Measurements from ENCODE around the gene CMTR1.

Gene CMTR1, protein sequence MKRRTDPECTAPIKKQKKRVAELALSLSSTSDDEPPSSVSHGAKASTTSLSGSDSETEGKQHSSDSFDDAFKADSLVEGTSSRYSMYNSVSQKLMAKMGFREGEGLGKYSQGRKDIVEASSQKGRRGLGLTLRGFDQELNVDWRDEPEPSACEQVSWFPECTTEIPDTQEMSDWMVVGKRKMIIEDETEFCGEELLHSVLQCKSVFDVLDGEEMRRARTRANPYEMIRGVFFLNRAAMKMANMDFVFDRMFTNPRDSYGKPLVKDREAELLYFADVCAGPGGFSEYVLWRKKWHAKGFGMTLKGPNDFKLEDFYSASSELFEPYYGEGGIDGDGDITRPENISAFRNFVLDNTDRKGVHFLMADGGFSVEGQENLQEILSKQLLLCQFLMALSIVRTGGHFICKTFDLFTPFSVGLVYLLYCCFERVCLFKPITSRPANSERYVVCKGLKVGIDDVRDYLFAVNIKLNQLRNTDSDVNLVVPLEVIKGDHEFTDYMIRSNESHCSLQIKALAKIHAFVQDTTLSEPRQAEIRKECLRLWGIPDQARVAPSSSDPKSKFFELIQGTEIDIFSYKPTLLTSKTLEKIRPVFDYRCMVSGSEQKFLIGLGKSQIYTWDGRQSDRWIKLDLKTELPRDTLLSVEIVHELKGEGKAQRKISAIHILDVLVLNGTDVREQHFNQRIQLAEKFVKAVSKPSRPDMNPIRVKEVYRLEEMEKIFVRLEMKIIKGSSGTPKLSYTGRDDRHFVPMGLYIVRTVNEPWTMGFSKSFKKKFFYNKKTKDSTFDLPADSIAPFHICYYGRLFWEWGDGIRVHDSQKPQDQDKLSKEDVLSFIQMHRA

DNA sequence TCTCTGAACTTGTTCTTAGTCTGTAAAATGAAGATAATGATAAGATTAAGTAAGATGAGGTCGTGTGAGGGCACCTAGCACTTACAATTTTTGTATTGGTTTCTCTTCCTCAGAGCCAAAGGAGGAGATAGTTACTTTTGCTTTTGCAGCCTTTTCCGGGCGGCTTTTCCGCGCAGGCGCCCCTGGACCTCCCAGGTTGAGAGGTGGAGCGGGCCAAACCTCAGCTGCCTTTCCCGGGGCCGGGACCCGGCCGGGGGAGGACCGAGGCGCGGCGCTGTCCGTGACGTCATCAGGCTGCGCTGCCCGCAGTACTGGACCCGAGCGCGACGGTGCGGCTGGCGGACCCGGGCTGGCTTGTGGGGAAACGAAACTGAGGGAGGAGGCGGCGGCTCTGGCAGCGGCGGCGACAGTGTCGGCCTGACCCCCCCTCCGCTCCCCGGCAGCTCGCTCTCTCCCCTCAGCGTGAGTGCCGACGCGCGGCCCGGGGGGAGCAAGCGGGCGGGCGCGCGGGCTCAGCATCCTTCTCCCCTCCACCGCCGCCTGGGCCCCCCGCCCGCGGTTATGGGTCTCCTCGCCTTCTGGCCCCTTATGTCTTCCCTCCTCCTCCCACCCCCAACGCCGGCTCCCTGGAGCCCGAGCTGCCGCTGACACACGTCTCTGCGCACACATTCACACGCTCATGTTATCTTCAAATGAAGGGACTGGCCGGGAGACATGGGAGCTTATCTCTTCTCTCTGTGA, at the start of gene CMTR1:
Gene CMTR1 (plus strand): TSS at position 306 of the 741 bp plus-strand sequence. CDS start 2,409 bp downstream, outside the sequence.
- WGBS (ENCODE audit: insufficient coverage, insufficient read length): no CpG with 5 or more reads among the region's 61 CpGs
- 0 out of 2 replicates have a peak, but pooled peaks cover 2% of the 10 kb centered on the region for H3K4me1 ChIP-seq (ENCODE audit: control insufficient read depth, insufficient read depth, low read length)
- peak within 1 kb of the TSS; percentile 92 for H3K4me3 ChIP-seq (ENCODE audit: low read length)
- no peaks in the 10 kb centered on the region for H3K27me3 ChIP-seq (ENCODE audit: control insufficient read depth, insufficient read depth, low read length)
- no peaks in the 10 kb centered on the region for H3K36me3 ChIP-seq (ENCODE audit: control insufficient read depth, insufficient read depth, low read length)
- H3K9me3 ChIP-seq (ENCODE audit: control insufficient read depth, insufficient read depth, low read length): no peaks in the 10 kb centered on the region
- peak; percentile 74 for DNase-seq (ENCODE audit: low read depth, low spot score)
- no peak within 1 kb of the TSS for H3K27ac ChIP-seq (ENCODE audit: low read length)

DNA sequence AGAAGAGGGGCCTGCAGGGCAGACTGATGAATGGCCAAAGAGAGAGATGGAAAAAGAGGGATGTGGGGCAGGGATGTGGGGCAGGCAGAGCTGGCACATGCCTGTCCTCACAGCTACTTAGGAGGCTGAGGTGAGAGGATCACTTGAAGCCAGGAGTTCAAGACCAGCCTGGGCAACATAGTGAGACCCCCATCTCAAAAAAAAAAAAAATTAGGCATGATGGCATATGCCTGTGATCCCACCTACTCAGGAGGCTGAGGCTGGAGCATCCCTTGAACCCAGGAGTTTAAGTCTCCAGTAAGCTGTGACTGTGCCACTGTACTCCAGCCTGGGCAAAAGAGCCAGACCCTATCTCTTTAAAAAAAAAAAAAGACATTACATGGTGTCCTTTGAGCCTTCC, 44.4 kb upstream of the CMTR1 start:
- H3K27ac ChIP-seq (ENCODE audit: low read length): no peak overlapping the region
- H3K4me3 ChIP-seq (ENCODE audit: low read length): no peak overlapping the region
- H3K4me1 ChIP-seq (ENCODE audit: control insufficient read depth, insufficient read depth, low read length): no peaks in the 10 kb centered on the region
- H3K27me3 ChIP-seq (ENCODE audit: control insufficient read depth, insufficient read depth, low read length): no peaks in the 10 kb centered on the region
- peaks cover 3% of the 10 kb centered on the region; the same call in 1 of the 2 replicates for H3K36me3 ChIP-seq (ENCODE audit: control insufficient read depth, insufficient read depth, low read length)
- DNase-seq (ENCODE audit: low read depth, low spot score): no peak
- no peaks in the 10 kb centered on the region for H3K9me3 ChIP-seq (ENCODE audit: control insufficient read depth, insufficient read depth, low read length)

- no peak overlapping the region for H3K27ac ChIP-seq (ENCODE audit: low read length)
- H3K36me3 ChIP-seq (ENCODE audit: control insufficient read depth, insufficient read depth, low read length): peaks cover 3% of the 10 kb centered on the region; the same call in 1 of the 2 replicates
- WGBS (ENCODE audit: insufficient coverage, insufficient read length): no CpG with 5 or more reads among the region's 3 CpGs
- H3K27me3 ChIP-seq (ENCODE audit: control insufficient read depth, insufficient read depth, low read length): no peaks in the 10 kb centered on the region
- H3K9me3 ChIP-seq (ENCODE audit: control insufficient read depth, insufficient read depth, low read length): no peaks in the 10 kb centered on the region
- H3K4me1 ChIP-seq (ENCODE audit: control insufficient read depth, insufficient read depth, low read length): no peaks in the 10 kb centered on the region
- no peak overlapping the region for H3K4me3 ChIP-seq (ENCODE audit: low read length)
- no peak for DNase-seq (ENCODE audit: low read depth, low spot score)
Measured at GRCh38 chr6:37389857-37390256, 43.2 kb upstream of the CMTR1 start.

GRCh38 chr6:37391120-37391519, 41.9 kb upstream of the CMTR1 start:
- no peak for DNase-seq (ENCODE audit: low read depth, low spot score)
- H3K4me1 ChIP-seq (ENCODE audit: control insufficient read depth, insufficient read depth, low read length): no peaks in the 10 kb centered on the region
- no CpG with 5 or more reads among the region's 2 CpGs for WGBS (ENCODE audit: insufficient coverage, insufficient read length)
- H3K4me3 ChIP-seq (ENCODE audit: low read length): no peak overlapping the region
- H3K27me3 ChIP-seq (ENCODE audit: control insufficient read depth, insufficient read depth, low read length): no peaks in the 10 kb centered on the region
- H3K27ac ChIP-seq (ENCODE audit: low read length): no peak overlapping the region
- no peaks in the 10 kb centered on the region for H3K9me3 ChIP-seq (ENCODE audit: control insufficient read depth, insufficient read depth, low read length)
- H3K36me3 ChIP-seq (ENCODE audit: control insufficient read depth, insufficient read depth, low read length): peaks cover 3% of the 10 kb centered on the region; the same call in 1 of the 2 replicates

GRCh38 chr6:37392821-37393220, 40.2 kb upstream of the CMTR1 start:
- no peak overlapping the region for H3K27ac ChIP-seq (ENCODE audit: low read length)
- no peaks in the 10 kb centered on the region for H3K4me1 ChIP-seq (ENCODE audit: control insufficient read depth, insufficient read depth, low read length)

DNA sequence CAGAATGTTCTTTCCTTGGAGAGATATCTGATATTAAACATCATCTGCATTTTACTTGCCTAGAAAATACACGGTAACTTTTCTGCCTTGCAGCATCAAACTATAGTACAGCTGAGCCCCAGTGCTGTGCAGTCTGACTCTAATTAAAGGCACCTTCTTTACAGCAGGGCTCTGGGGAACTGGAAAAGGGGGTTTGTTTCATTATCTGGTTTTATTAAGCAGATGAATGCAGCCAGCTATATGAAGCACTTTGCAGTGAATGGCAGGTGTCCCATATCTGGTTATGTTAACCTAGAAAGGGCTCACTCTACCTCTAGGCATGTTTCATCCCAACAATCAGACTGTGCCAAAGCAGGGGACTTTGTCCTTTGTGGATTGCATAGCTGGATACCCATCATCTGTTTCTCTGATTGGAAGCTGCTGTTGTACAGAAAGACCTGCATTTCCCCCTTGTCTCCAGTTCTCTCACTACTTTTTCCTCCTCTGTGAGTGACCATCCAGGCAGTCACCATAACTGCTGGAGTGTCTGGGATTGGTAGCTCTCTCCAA, 39.6 kb upstream of the CMTR1 start:
- H3K27me3 ChIP-seq (ENCODE audit: control insufficient read depth, insufficient read depth, low read length): no peaks in the 10 kb centered on the region
- no CpG with 5 or more reads among the region's 1 CpG for WGBS (ENCODE audit: insufficient coverage, insufficient read length)
- H3K27ac ChIP-seq (ENCODE audit: low read length): no peak overlapping the region
- H3K9me3 ChIP-seq (ENCODE audit: control insufficient read depth, insufficient read depth, low read length): no peaks in the 10 kb centered on the region
- H3K4me1 ChIP-seq (ENCODE audit: control insufficient read depth, insufficient read depth, low read length): no peaks in the 10 kb centered on the region
- H3K36me3 ChIP-seq (ENCODE audit: control insufficient read depth, insufficient read depth, low read length): peaks cover 3% of the 10 kb centered on the region; the same call in 1 of the 2 replicates
- no peak overlapping the region for H3K4me3 ChIP-seq (ENCODE audit: low read length)
- no peak for DNase-seq (ENCODE audit: low read depth, low spot score)

More at GRCh38 chr6:37392821-37393220, 40.2 kb upstream of the CMTR1 start:
- no peak for DNase-seq (ENCODE audit: low read depth, low spot score)
- H3K9me3 ChIP-seq (ENCODE audit: control insufficient read depth, insufficient read depth, low read length): no peaks in the 10 kb centered on the region
- H3K36me3 ChIP-seq (ENCODE audit: control insufficient read depth, insufficient read depth, low read length): peaks cover 3% of the 10 kb centered on the region; the same call in 1 of the 2 replicates
- H3K27me3 ChIP-seq (ENCODE audit: control insufficient read depth, insufficient read depth, low read length): no peaks in the 10 kb centered on the region
- no peak overlapping the region for H3K4me3 ChIP-seq (ENCODE audit: low read length)
- WGBS (ENCODE audit: insufficient coverage, insufficient read length): no CpG with 5 or more reads among the region's 1 CpG

DNA sequence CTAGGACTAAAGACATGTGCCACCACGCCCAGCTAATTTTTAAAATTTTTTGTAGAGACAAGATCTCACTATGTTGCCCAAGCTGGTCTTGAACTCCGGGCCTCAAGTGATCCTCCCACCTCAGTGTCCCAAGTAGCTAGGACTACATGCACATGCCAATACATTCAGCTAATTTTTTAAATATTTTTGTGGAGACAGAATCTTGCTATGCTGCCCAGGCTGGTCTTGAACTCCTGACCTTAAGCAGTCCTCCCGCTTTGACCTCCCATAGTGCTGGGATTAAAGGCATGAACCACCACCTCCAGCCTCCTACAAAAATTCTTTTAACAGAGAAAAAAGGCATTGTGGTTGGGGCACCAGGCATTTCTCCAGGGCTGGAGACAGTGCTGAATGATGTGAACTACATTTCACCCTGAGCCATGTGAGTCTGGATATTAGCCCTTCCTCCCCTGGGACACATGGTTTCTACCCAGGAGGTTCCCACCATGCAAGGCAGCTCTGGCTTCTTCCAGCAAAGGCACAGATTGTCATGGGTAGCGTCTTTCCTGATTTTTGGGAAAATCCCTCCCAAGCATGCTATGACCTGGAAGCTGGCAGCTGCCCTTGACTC, 36.3 kb upstream of the CMTR1 start:
- no peaks in the 10 kb centered on the region for H3K36me3 ChIP-seq (ENCODE audit: control insufficient read depth, insufficient read depth, low read length)
- H3K9me3 ChIP-seq (ENCODE audit: control insufficient read depth, insufficient read depth, low read length): no peaks in the 10 kb centered on the region
- no peaks in the 10 kb centered on the region for H3K27me3 ChIP-seq (ENCODE audit: control insufficient read depth, insufficient read depth, low read length)
- H3K27ac ChIP-seq (ENCODE audit: low read length): no peak overlapping the region
- no CpG with 5 or more reads among the region's 4 CpGs for WGBS (ENCODE audit: insufficient coverage, insufficient read length)
- DNase-seq (ENCODE audit: low read depth, low spot score): no peak
- no peak overlapping the region for H3K4me3 ChIP-seq (ENCODE audit: low read length)
- no peaks in the 10 kb centered on the region for H3K4me1 ChIP-seq (ENCODE audit: control insufficient read depth, insufficient read depth, low read length)

DNA sequence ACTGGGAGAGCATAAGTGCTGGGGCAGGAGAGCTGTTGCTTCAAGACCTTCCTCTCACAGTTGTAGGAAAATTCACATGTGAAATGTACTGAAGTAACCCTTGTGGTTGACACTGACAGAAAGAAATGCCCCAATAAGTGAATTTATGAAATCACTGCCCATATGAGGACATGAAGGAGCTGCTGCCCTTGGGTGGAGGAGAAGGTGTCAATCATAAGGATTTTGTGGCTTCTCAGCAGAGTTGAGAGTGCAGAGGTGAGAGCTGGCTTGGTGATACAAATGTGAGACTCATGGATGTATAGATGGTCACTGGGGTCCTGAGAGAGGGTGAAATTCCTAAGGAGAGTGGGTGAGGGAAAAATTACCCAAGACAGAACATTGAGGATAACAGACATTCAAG, 33.9 kb upstream of the CMTR1 start:
- Histone ChIP-seq H3K36me3 (ENCODE audit: control insufficient read depth, insufficient read depth, low read length) (no peaks in the 10 kb centered on the region), H3K27me3 (ENCODE audit: control insufficient read depth, insufficient read depth, low read length) (no peaks in the 10 kb centered on the region), H3K4me3 (ENCODE audit: low read length) (no peak overlapping the region), H3K4me1 (ENCODE audit: control insufficient read depth, insufficient read depth, low read length) (no peaks in the 10 kb centered on the region), H3K9me3 (ENCODE audit: control insufficient read depth, insufficient read depth, low read length) (no peaks in the 10 kb centered on the region), H3K27ac (ENCODE audit: low read length) (no peak overlapping the region)
- no peak for DNase-seq (ENCODE audit: low read depth, low spot score)

GRCh38 chr6:37399795-37400490, 33.1 kb upstream of the CMTR1 start:
- no peaks in the 10 kb centered on the region for H3K36me3 ChIP-seq (ENCODE audit: control insufficient read depth, insufficient read depth, low read length)
- no peak for DNase-seq (ENCODE audit: low read depth, low spot score)
- no peaks in the 10 kb centered on the region for H3K27me3 ChIP-seq (ENCODE audit: control insufficient read depth, insufficient read depth, low read length)
- no CpG with 5 or more reads among the region's 4 CpGs for WGBS (ENCODE audit: insufficient coverage, insufficient read length)
- no peaks in the 10 kb centered on the region for H3K9me3 ChIP-seq (ENCODE audit: control insufficient read depth, insufficient read depth, low read length)
- no peaks in the 10 kb centered on the region for H3K4me1 ChIP-seq (ENCODE audit: control insufficient read depth, insufficient read depth, low read length)
- no peak overlapping the region for H3K27ac ChIP-seq (ENCODE audit: low read length)
- H3K4me3 ChIP-seq (ENCODE audit: low read length): no peak overlapping the region

Measured in iPS DF 6.9 (cell line).